DND-41 (cell line): ENCODE results near the gene ELK4.

Source experiments
- ATAC-seq: fragments of 200-7000 bp; cut with Tn5 transposase; 3 replicates; pipeline ENCODE4 v1.9.1; 2021; ENCODE audit warnings: low read depth; ENCODE audit not compliant: insufficient read depth
- DNase-seq: peaks from one replicate; pipeline ENCODE4 v3.0.0-alpha.2; 2020
- H2AFZ ChIP-seq: 2 replicates; pipeline ENCODE4 v1.6.0; 2012; ENCODE audit warnings: low read depth, low read length
- H3K27ac ChIP-seq: 2 replicates; pipeline ENCODE4 v1.5.1; 2012; ENCODE audit warnings: low read length, inconsistent platforms
- H3K27me3 ChIP-seq: fragments of 200-600 bp; sonication (generic); 2 replicates; pipeline ENCODE4 v1.6.0; 2012; ENCODE audit warnings: low read length, mild to moderate bottlenecking, inconsistent platforms; ENCODE audit not compliant: insufficient read depth, poor library complexity
- H3K36me3 ChIP-seq: 2 replicates; pipeline ENCODE4 v1.5.1; 2012; ENCODE audit warnings: low read length, inconsistent platforms; ENCODE audit not compliant: insufficient read depth
- H3K4me1 ChIP-seq: 2 replicates; pipeline ENCODE4 v1.5.1; 2012; ENCODE audit warnings: mild to moderate bottlenecking, low read length; ENCODE audit not compliant: insufficient read depth
- H3K4me2 ChIP-seq: 2 replicates; pipeline ENCODE4 v1.6.0; 2012; ENCODE audit warnings: mild to moderate bottlenecking, moderate library complexity, low read length, inconsistent platforms; ENCODE audit not compliant: insufficient read depth
- H3K4me3 ChIP-seq, 2 experiments: fragments of 200-600 bp in 1 of 2; shearing (Covaris generic) in 1 of 2; 2 replicates each; pipeline ENCODE4 v1.5.1; 2012 to 2016; ENCODE audit warnings: inconsistent platforms in 2 of 2, low read length in 2 of 2, mild to moderate bottlenecking in 2 of 2, low read depth in 1 of 2, moderate library complexity in 1 of 2
- H3K79me2 ChIP-seq: 2 replicates; pipeline ENCODE4 v1.6.0; 2012; ENCODE audit warnings: low read length, inconsistent platforms; ENCODE audit not compliant: insufficient read depth
- H3K9ac ChIP-seq: 2 replicates; pipeline ENCODE4 v1.6.0; 2012; ENCODE audit warnings: low read depth, mild to moderate bottlenecking, inconsistent platforms, low read length, moderate library complexity
- H3K9me3 ChIP-seq: 2 replicates; pipeline ENCODE4 v1.5.1; 2012; ENCODE audit warnings: low read length, moderate library complexity, mild to moderate bottlenecking, inconsistent platforms; ENCODE audit not compliant: insufficient read depth, severe bottlenecking
- H4K20me1 ChIP-seq: 2 replicates; pipeline ENCODE4 v1.6.0; 2012; ENCODE audit warnings: low read length; ENCODE audit not compliant: insufficient read depth
- CTCF ChIP-seq: IDR thresholded peaks from 2 replicates; pipeline ENCODE4 v1.5.1; 2012; ENCODE audit warnings: borderline replicate concordance, low read length, moderate library complexity, mild to moderate bottlenecking; ENCODE audit not compliant: poor library complexity, severe bottlenecking; ENCODE audit errors: extremely low read depth
- EZH2 ChIP-seq: IDR thresholded peaks from 3 replicates; pipeline ENCODE4 v1.6.1; 2012; ENCODE audit warnings: borderline replicate concordance, low read depth, mild to moderate bottlenecking, moderate library complexity, low read length, inconsistent platforms; ENCODE audit not compliant: severe bottlenecking

ELK4 gene

GRCh38 chr1:205613854-205614412 is 17.9 kb downstream of the ELK4 start:
- peaks cover 25% of the 10 kb centered on the region for H3K79me2 ChIP-seq
- no peaks in the 10 kb centered on the region for H3K27me3 ChIP-seq
- H4K20me1 ChIP-seq = peaks cover 3% of the 10 kb centered on the region; the same call in 1 of the 2 replicates
- no peak overlapping the region for H3K4me2 ChIP-seq
- peaks cover 82% of the 10 kb centered on the region for H3K36me3 ChIP-seq
- H3K4me3 ChIP-seq = no peak overlapping the region
- no peak for TF ChIP-seq CTCF
- no peak for TF ChIP-seq EZH2
- ATAC-seq (no peak), DNase-seq (no peak)
- no peaks in the 10 kb centered on the region for H3K4me1 ChIP-seq
- no peak overlapping the region for H2AFZ ChIP-seq
- no peak overlapping the region for H3K9ac ChIP-seq
- H3K9me3 ChIP-seq = no peaks in the 10 kb centered on the region
- no peak overlapping the region for H3K27ac ChIP-seq

- Histone ChIP-seq H2AFZ (no peak overlapping the region), H3K4me1 (no peaks in the 10 kb centered on the region), H3K9ac (no peak overlapping the region), H3K27ac (no peak overlapping the region), H3K27me3 (no peaks in the 10 kb centered on the region), H3K4me2 (no peak overlapping the region), H3K4me3 (no peak overlapping the region), H4K20me1 (peaks cover 8% of the 10 kb centered on the region; the same call in 1 of the 2 replicates), H3K9me3 (no peaks in the 10 kb centered on the region), H3K79me2 (peaks cover 27% of the 10 kb centered on the region), H3K36me3 (peaks cover 76% of the 10 kb centered on the region)
- TF ChIP-seq CTCF (no peak), EZH2 (no peak)
- DNase-seq = no peak
- ATAC-seq = no peak
Measured at GRCh38 chr1:205612556-205612955, 19.3 kb downstream of the ELK4 start.

- Histone ChIP-seq H3K4me1 (no peaks in the 10 kb centered on the region), H3K9me3 (no peaks in the 10 kb centered on the region), H4K20me1 (peaks cover 8% of the 10 kb centered on the region; the same call in 1 of the 2 replicates), H3K27me3 (no peaks in the 10 kb centered on the region), H2AFZ (no peak overlapping the region), H3K36me3 (peaks cover 72% of the 10 kb centered on the region), H3K9ac (no peak overlapping the region), H3K79me2 (peaks cover 27% of the 10 kb centered on the region), H3K27ac (no peak overlapping the region), H3K4me2 (no peak overlapping the region), H3K4me3 (no peak overlapping the region)
- no peak for ATAC-seq
- TF ChIP-seq CTCF = no peak
- no peak for TF ChIP-seq EZH2
- no peak for DNase-seq
Measured at GRCh38 chr1:205612104-205612503, 19.7 kb downstream of the ELK4 start.

- no peak overlapping the region for H2AFZ ChIP-seq
- DNase-seq (no peak), ATAC-seq (no peak)
- peaks cover 27% of the 10 kb centered on the region for H3K79me2 ChIP-seq
- H3K27me3 ChIP-seq = no peaks in the 10 kb centered on the region
- H3K4me2 ChIP-seq = no peak overlapping the region
- no peak overlapping the region for H3K9ac ChIP-seq
- peaks cover 66% of the 10 kb centered on the region for H3K36me3 ChIP-seq
- no peaks in the 10 kb centered on the region for H3K4me1 ChIP-seq
- H3K4me3 ChIP-seq = no peak overlapping the region
- TF ChIP-seq EZH2 (no peak), CTCF (no peak)
- H3K27ac ChIP-seq = no peak overlapping the region
- H4K20me1 ChIP-seq = peaks cover 12% of the 10 kb centered on the region; the same call in 1 of the 2 replicates
- no peaks in the 10 kb centered on the region for H3K9me3 ChIP-seq
Measured at GRCh38 chr1:205610901-205611466, 20.8 kb downstream of the ELK4 start.
